Measurements from ENCODE around the gene PMM2. TPM values are rescaled to one million over a fixed set of nuclear protein-coding genes. Genes with fewer than 3 reads are reported as not detected.
"Not testable (repeated sequence)": the region's sequence is repeated elsewhere in the genome, so short reads cannot be mapped to it uniquely, and the experiment has no call there.

PMM2 gene
- total RNA-seq, 1 donor from 2014 or later = 26.5 TPM

DNA sequence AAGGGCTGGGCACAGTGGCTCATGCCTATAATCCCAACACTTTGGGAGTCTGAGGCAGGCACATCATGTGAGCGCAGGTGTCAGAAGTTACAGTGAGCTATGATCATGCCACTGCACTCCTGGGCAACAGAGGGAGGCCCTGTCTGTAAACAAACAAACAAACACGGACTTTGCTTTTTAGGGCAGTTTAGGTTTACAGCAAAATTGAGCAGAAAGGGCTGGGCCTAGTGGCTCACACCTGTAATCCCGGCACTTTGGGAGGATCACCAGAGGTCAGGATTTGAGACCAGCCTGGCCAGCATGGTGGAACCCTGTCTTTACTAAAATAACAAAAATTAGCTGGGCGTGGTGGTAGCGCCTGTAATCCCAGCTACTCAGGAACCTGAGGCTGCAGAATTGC is 74.4 kb downstream of the PMM2 start:
- DNase-seq (ENCODE audit: low spot score, unreplicated experiment) = no peak
- Mint-ChIP-seq H3K4me1 (ENCODE audit: low read depth) (peaks cover 16% of the 10 kb centered on the region), H3K4me3 (ENCODE audit: low read depth) (no peak overlapping the region), H3K36me3 (ENCODE audit: insufficient read depth) (no peaks in the 10 kb centered on the region), H3K27me3 (no peaks in the 10 kb centered on the region), H3K9me3 (ENCODE audit: low read depth) (no peaks in the 10 kb centered on the region), H3K27ac (no peak overlapping the region)
- TF ChIP-seq, protein P1, sequence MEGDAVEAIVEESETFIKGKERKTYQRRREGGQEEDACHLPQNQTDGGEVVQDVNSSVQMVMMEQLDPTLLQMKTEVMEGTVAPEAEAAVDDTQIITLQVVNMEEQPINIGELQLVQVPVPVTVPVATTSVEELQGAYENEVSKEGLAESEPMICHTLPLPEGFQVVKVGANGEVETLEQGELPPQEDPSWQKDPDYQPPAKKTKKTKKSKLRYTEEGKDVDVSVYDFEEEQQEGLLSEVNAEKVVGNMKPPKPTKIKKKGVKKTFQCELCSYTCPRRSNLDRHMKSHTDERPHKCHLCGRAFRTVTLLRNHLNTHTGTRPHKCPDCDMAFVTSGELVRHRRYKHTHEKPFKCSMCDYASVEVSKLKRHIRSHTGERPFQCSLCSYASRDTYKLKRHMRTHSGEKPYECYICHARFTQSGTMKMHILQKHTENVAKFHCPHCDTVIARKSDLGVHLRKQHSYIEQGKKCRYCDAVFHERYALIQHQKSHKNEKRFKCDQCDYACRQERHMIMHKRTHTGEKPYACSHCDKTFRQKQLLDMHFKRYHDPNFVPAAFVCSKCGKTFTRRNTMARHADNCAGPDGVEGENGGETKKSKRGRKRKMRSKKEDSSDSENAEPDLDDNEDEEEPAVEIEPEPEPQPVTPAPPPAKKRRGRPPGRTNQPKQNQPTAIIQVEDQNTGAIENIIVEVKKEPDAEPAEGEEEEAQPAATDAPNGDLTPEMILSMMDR (IDR thresholded peaks at IDR 0.05; ENCODE audit: unreplicated experiment) = no peak

DNA sequence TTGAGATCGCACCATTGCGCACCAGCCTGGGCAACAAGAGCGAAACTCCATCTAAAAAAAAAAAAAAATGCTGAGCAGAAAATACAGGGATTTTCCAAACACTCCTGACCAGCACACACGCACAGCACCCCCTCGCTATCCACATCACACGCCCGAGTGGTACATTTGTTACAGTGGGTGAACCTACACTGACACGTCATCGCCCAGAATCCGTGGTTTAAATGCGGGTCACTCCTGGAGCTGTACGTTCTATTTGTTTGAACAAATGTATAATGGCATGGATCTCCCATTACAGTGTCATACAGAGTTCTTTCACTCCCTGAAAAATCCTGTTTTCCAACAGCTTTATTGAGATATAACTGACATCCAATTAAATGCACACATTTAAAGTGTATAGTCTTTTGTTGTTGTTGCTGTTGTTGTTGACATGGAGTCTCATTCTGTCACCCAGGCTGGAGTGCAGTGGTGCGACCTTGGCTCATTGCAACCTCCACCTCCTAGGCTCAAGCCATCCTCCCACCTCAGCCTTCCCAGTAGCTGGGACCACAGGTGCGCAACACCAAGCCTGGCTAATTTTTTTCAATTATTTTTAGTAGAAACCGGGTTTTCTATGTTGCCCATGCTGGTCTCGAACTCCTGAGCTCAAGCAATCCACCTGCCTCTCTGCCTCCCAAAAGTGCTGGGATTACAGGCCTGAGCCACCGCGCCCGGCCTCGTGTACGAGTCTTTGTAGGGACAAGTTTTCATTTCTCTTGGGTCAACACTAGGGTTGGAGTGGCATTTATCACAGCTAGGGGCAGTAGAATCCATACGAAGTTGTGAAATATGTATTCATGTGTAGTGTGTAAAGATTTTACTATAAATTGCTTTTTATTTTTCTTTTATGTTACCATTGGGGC is 75.6 kb downstream of the PMM2 start:
- Mint-ChIP-seq H3K36me3 (ENCODE audit: insufficient read depth) (no peaks in the 10 kb centered on the region), H3K9me3 (ENCODE audit: low read depth) (no peaks in the 10 kb centered on the region), H3K4me3 (ENCODE audit: low read depth) (no peak overlapping the region), H3K4me1 (ENCODE audit: low read depth) (peaks cover 5% of the 10 kb centered on the region), H3K27me3 (no peaks in the 10 kb centered on the region), H3K27ac (no peak overlapping the region)
- TF ChIP-seq, protein P1 (IDR thresholded peaks at IDR 0.05; ENCODE audit: unreplicated experiment) = peak; percentile 21
- DNase-seq (ENCODE audit: low spot score, unreplicated experiment) = no peak

DNA sequence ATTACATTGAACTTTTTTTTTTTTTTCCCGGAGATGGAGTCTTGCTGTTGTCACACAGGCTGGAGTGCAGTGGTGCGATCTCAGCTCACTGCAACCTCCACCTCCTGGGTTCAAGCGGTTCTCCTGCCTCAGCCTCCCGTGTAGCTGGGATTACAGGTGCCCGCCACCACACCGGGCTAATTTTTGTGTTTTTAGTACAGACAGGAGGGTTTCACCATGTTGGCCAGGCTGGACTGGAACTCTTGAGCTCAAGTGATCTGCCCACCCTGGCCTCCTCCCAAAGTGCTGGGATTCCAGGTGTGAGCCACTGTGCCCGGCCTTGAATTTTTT is 76.2 kb downstream of the PMM2 start:
- H3K4me3 Mint-ChIP-seq (ENCODE audit: low read depth); H3K4me1 Mint-ChIP-seq (ENCODE audit: low read depth); H3K27ac Mint-ChIP-seq; H3K27me3 Mint-ChIP-seq; H3K36me3 Mint-ChIP-seq (ENCODE audit: insufficient read depth); H3K9me3 Mint-ChIP-seq (ENCODE audit: low read depth); DNase-seq (ENCODE audit: low spot score, unreplicated experiment): not testable (repeated sequence)

DNA sequence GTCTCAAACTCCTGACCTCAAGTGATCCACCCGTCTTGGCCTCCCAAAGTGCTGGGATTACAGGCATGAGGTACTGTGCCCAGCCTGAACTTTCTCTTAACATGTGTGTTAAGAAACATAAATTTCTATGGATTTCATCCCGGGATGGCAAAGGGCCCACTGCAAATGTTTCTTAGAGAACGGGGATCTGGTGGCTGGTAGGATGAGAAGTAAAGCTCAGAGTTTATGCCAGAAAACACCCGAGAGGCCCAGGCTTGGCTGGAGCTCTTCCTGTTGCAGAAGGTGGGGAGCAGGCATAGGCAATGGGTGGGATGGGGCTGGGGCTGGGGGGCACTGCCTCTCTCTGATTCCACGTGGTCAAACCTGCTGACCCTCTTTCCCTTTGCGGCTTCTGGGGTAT is 76.7 kb downstream of the PMM2 start:
- H3K4me3 Mint-ChIP-seq (ENCODE audit: low read depth) = no peak overlapping the region
- no peak for DNase-seq (ENCODE audit: low spot score, unreplicated experiment)
- H3K36me3 Mint-ChIP-seq (ENCODE audit: insufficient read depth) = no peaks in the 10 kb centered on the region
- H3K27ac Mint-ChIP-seq = no peak overlapping the region
- no peaks in the 10 kb centered on the region for H3K27me3 Mint-ChIP-seq
- TF ChIP-seq, protein P1 (IDR thresholded peaks at IDR 0.05; ENCODE audit: unreplicated experiment) = no peak
- H3K9me3 Mint-ChIP-seq (ENCODE audit: low read depth) = no peaks in the 10 kb centered on the region
- peaks cover 2% of the 10 kb centered on the region for H3K4me1 Mint-ChIP-seq (ENCODE audit: low read depth)

DNA sequence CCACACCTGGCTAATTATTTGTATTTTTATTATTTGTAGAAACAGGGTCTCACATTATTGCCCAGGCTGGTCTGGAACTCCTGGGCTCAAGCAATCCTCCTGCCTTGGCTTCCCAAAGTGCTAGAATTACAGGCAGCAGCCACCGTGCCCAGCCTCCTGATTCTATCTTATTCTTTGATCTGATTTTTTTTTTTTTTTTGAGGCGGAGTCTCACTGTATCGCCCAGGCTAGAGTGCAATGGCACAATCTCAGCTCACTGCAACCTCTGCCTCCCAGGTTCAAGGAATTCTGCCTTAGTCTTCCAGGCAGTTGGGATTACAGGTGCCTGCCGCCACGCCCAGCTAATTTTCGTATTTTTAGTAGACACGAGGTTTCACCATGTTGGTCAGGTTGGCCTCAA is 77.7 kb downstream of the PMM2 start:
- H3K36me3 Mint-ChIP-seq (ENCODE audit: insufficient read depth); H3K4me3 Mint-ChIP-seq (ENCODE audit: low read depth); H3K27ac Mint-ChIP-seq; H3K27me3 Mint-ChIP-seq; DNase-seq (ENCODE audit: low spot score, unreplicated experiment); H3K4me1 Mint-ChIP-seq (ENCODE audit: low read depth); H3K9me3 Mint-ChIP-seq (ENCODE audit: low read depth): not testable (repeated sequence)

DNA sequence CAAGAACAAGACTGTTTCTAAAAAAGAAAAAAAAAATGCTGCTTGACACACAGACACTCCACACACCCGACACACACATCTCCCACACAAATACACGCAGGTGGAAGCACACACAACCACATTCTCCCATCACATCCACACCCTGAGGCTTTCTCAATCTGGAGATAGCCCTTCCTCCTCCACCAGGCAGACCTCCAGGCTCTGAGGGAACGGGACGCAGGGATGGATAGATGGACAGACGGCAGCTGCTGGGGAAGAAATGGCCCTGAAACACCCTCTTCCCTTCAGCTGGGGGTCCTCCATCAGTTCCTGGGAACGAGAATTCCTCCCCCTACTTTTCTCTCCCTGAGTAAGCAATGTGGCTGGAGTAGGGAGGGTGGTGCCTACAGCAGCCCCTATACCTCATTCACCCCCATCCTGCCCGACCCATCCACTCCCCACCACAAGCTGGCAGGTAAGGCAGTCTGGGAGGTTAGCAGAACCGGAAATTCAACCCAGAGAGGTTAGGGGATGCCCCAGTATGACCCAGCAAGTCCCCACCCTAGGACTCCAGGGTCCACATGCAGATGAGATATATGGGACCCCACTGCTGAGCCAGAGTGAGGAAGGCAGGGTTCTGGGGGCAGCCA is 80.4 kb downstream of the PMM2 start:
- Mint-ChIP-seq H3K9me3 (ENCODE audit: low read depth) (no peaks in the 10 kb centered on the region), H3K36me3 (ENCODE audit: insufficient read depth) (no peaks in the 10 kb centered on the region), H3K4me3 (ENCODE audit: low read depth) (no peak overlapping the region), H3K27me3 (no peaks in the 10 kb centered on the region), H3K4me1 (ENCODE audit: low read depth) (no peaks in the 10 kb centered on the region), H3K27ac (no peak overlapping the region)
- TF ChIP-seq, protein P1 (IDR thresholded peaks at IDR 0.05; ENCODE audit: unreplicated experiment) = no peak
- no peak for DNase-seq (ENCODE audit: low spot score, unreplicated experiment)
